GM12878 (cell line): Measurements from ENCODE around the gene PRRT3. TPM values are rescaled to one million over a fixed set of nuclear protein-coding genes. Genes with fewer than 3 reads are reported as not detected.

Source experiments
- ATAC-seq: fragments of 200-7000 bp; cut with Tn5 transposase; 3 replicates; pipeline ENCODE4 v1.9.1; 2020; ENCODE audit warnings: mild to moderate bottlenecking, moderate library complexity
- BruUV-seq: library from RNA; stranded (reverse); fragments of 400-500 nt; replicated peaks from 2 replicates; lab custom pipeline; 2021; lab: Mats Ljungman, UMichigan
- CTCF ChIA-PET: fragments of 300-600 bp; sonication (Branson Sonifier 250); formaldehyde crosslinking; extraction: SDS; loops from one replicate; lab custom pipeline; 2021; ENCODE audit warnings: inconsistent platforms; lab: Yijun Ruan, JAX
- POLR2A ChIA-PET: fragments of 350-600 bp; formaldehyde crosslinking; extraction: SDS; loops from one replicate; lab custom pipeline; 2021; ENCODE audit warnings: inconsistent platforms; lab: Charles Lee
- RAD21 ChIA-PET: fragments of 300-600 bp; sonication (Branson Sonifier 250); formaldehyde crosslinking; loops from one replicate; lab custom pipeline; 2023; ENCODE audit warnings: antibody characterized with exemption; ENCODE audit not compliant: unreplicated experiment; lab: Charles Lee
- SMC1A ChIA-PET: fragments of 300-600 bp; sonication (Branson Sonifier 250); formaldehyde crosslinking; loops from one replicate; lab custom pipeline; 2023; ENCODE audit not compliant: unreplicated experiment, uncharacterized antibody; lab: Charles Lee
- DNase-seq: peaks from one replicate; pipeline ENCODE4 v3.0.0-alpha.2; 2011; ENCODE audit warnings: low read depth, low spot score
- FAIRE-seq: peaks from 3 replicates; lab custom pipeline; 2011; peaks lifted over from hg19 to GRCh38; lab: Jason Lieb, UNC
- H2AFZ ChIP-seq: 2 replicates; pipeline ENCODE4 v1.6.0; 2011; ENCODE audit warnings: low read depth, low read length, control low read depth; ENCODE audit not compliant: control insufficient read depth
- H3K27ac ChIP-seq: 2 replicates; pipeline ENCODE4 v1.5.1; 2011; ENCODE audit warnings: control low read depth; ENCODE audit not compliant: control insufficient read depth, insufficient read depth
- H3K27me3 ChIP-seq, 2 experiments: replicated peaks in 1 of 2; 2 replicates each; pipeline versions ENCODE4 v1.6.0 to v1.6.1; 2011; ENCODE audit warnings: low read length in 1 of 2; ENCODE audit not compliant: control insufficient read depth in 2 of 2, insufficient read depth in 2 of 2
- H3K36me3 ChIP-seq, 2 experiments: 2 replicates each; pipeline ENCODE4 v1.5.1; 2011; ENCODE audit warnings: low read length in 1 of 2; ENCODE audit not compliant: control insufficient read depth in 2 of 2, insufficient read depth in 2 of 2
- H3K4me1 ChIP-seq: 2 replicates; pipeline ENCODE4 v1.6.1; 2011; ENCODE audit warnings: mild to moderate bottlenecking, low read length, moderate library complexity, mixed read lengths; ENCODE audit not compliant: control insufficient read depth, insufficient read depth
- H3K4me2 ChIP-seq: 2 replicates; pipeline ENCODE4 v1.6.0; 2011; ENCODE audit warnings: control low read depth; ENCODE audit not compliant: control insufficient read depth, insufficient read depth
- H3K4me3 ChIP-seq: fragments of 200-600 bp; sonication (generic); 2 replicates; pipeline ENCODE4 v1.5.1; 2016
- H3K79me2 ChIP-seq: 2 replicates; pipeline ENCODE4 v1.6.0; 2011; ENCODE audit warnings: low read length; ENCODE audit not compliant: control insufficient read depth, insufficient read depth
- H3K9ac ChIP-seq: 2 replicates; pipeline ENCODE4 v1.8.0; 2011; ENCODE audit warnings: low read length, control low read depth, mixed read lengths; ENCODE audit not compliant: control insufficient read depth, insufficient read depth
- H3K9me3 ChIP-seq: replicated peaks from 3 replicates; pipeline ENCODE4 v1.5.1; 2011; ENCODE audit warnings: mild to moderate bottlenecking, low read length; ENCODE audit not compliant: control insufficient read depth, insufficient read depth
- H4K20me1 ChIP-seq: 2 replicates; pipeline ENCODE4 v1.6.0; 2011; ENCODE audit not compliant: control insufficient read depth, insufficient read depth
- BCL11A ChIP-seq: IDR thresholded peaks from 2 replicates; pipeline ENCODE4 v1.6.1; 2011; ENCODE audit warnings: low read depth, low read length
- ETV6 ChIP-seq, 2 experiments: fragments of 450-650 bp in 1 of 2; IDR thresholded peaks in 1 of 2; conservative IDR thresholded peaks in 1 of 2; 2 replicates each; pipeline ENCODE4 v1.6.1; 2014; ENCODE audit warnings: antibody characterized with exemption in 1 of 2, borderline replicate concordance in 1 of 2, low read depth in 1 of 2, mild to moderate bottlenecking in 1 of 2, moderate library complexity in 1 of 2
- EZH2 ChIP-seq: IDR thresholded peaks from 2 replicates; pipeline ENCODE4 v1.6.1; 2012; ENCODE audit warnings: low read depth, mild to moderate bottlenecking, control low read depth, inconsistent platforms, low read length, borderline replicate concordance; ENCODE audit not compliant: control insufficient read depth
- IKZF1 ChIP-seq: fragments of 450-650 bp; conservative IDR thresholded peaks from 2 replicates; pipeline ENCODE4 v1.6.1; 2017; ENCODE audit warnings: antibody characterized with exemption, mild to moderate bottlenecking
- IRF4 ChIP-seq: IDR thresholded peaks from 2 replicates; pipeline ENCODE4 v1.6.1; 2011; ENCODE audit warnings: low read depth, low read length
- JUNB ChIP-seq: IDR thresholded peaks from 2 replicates; pipeline ENCODE4 v1.6.1; 2016; ENCODE audit warnings: antibody characterized with exemption, mild to moderate bottlenecking
- JUND ChIP-seq: IDR thresholded peaks from 2 replicates; pipeline ENCODE4 v1.6.1; 2012; ENCODE audit warnings: low read depth, mild to moderate bottlenecking, low read length, improper control_type of control experiment, moderate library complexity
- LARP7 ChIP-seq: fragments of 450-650 bp; IDR thresholded peaks from 2 replicates; pipeline ENCODE4 v1.6.1; 2017; ENCODE audit warnings: mild to moderate bottlenecking
- MYC ChIP-seq: IDR thresholded peaks from 2 replicates; pipeline ENCODE4 v1.6.1; 2011; ENCODE audit warnings: mild to moderate bottlenecking, low read length, moderate library complexity, inconsistent platforms; ENCODE audit not compliant: insufficient read depth, insufficient replicate concordance, insufficient read length, severe bottlenecking
- NFIC ChIP-seq: IDR thresholded peaks from 2 replicates; pipeline ENCODE4 v1.6.1; 2012; ENCODE audit warnings: low read depth, mild to moderate bottlenecking, inconsistent platforms, low read length, moderate library complexity
- NR2C1 ChIP-seq: fragments of 450-650 bp; IDR thresholded peaks from 2 replicates; pipeline ENCODE4 v1.6.1; 2017; ENCODE audit warnings: antibody characterized with exemption, mild to moderate bottlenecking, moderate library complexity
- RBBP5 ChIP-seq: fragments of 200-600 bp; sonication (generic); conservative IDR thresholded peaks from 2 replicates; pipeline ENCODE4 v1.6.1; 2016
- SREBF2 ChIP-seq: IDR thresholded peaks from 2 replicates; pipeline ENCODE4 v1.6.1; 2012; ENCODE audit warnings: mild to moderate bottlenecking, low read length
- WRNIP1 ChIP-seq: IDR thresholded peaks from 2 replicates; pipeline ENCODE4 v1.6.1; 2011; ENCODE audit warnings: low read depth, low read length, improper control_type of control experiment, borderline replicate concordance
- ZBED1 ChIP-seq: IDR thresholded peaks from 2 replicates; pipeline ENCODE4 v1.6.1; 2016; ENCODE audit warnings: borderline replicate concordance
- WGBS: methylation state at CpG from one replicate; pipeline ENCODE4 v1.1.6; 2016; ENCODE audit warnings: low lambda C conversion rate; ENCODE audit not compliant: insufficient replicate concordance, insufficient coverage; ENCODE audit errors: missing lambda C conversion rate; 5-methylcytosine and 5-hydroxymethylcytosine counted together
- in situ Hi-C: fragments of 300-500 bp; cut with MboI; formaldehyde crosslinking; loops from 9 replicates; pipeline ENCODE4 v1.14.3; 2018; ENCODE audit warnings: mixed read lengths
- intact Hi-C: fragments of 100-400 bp; cut with micrococcal nuclease; formaldehyde crosslinking; loops from one replicate; pipeline ENCODE4 v1.14.2; 2022; ENCODE audit not compliant: unreplicated experiment
- polyA plus RNA-seq, 11 experiments: library from polyadenylated mRNA; depleted of rRNA in 4 of 11; unstranded in 6 of 11; stranded (reverse) in 5 of 11; fragments of >200 nt; fragmentation: Nextera tagmentation in 4 of 11; fragmentation: Illumina TruSeq in 1 of 11; extraction: Ambion mirVana in 4 of 11; extraction: Trizol in 1 of 11; gene quantifications; 1 replicate in 1 of 11; 2 replicates in 10 of 11; pipeline versions ENCODE4 v1.2.1 to v1.2.3, GENCODE V29; 2011 to 2016; ENCODE audit warnings: inconsistent platforms in 2 of 11, missing spikeins in 2 of 11, low read depth in 1 of 11
- total RNA-seq, 4 experiments: library from RNA; depleted of rRNA in 3 of 4; stranded (reverse); fragments of >200 nt in 3 of 4; fragmentation: Illumina TruSeq in 1 of 4; extraction: Trizol in 1 of 4; gene quantifications; 2 replicates each; pipeline versions ENCODE4 v1.2.1 to v1.2.3, GENCODE V29; 2013 to 2021
- TF ChIP-seq, protein P1 (sequence below): fragments of 450-650 bp; IDR thresholded peaks from 2 replicates; pipeline ENCODE4 v1.6.1; 2018; ENCODE audit warnings: borderline replicate concordance, mild to moderate bottlenecking; ENCODE audit not compliant: partially characterized antibody
- TF ChIP-seq, protein P2 (sequence below): fragments of 150-350 bp; IDR thresholded peaks from 2 replicates; pipeline ENCODE4 v1.6.1; 2014; ENCODE audit warnings: mild to moderate bottlenecking, low read depth, low read length
- TF ChIP-seq, protein P3 (sequence below): fragments of 450-650 bp; IDR thresholded peaks from 2 replicates; pipeline ENCODE4 v1.6.1; 2017; ENCODE audit warnings: mild to moderate bottlenecking

The PRRT3 gene
- total and polyA plus RNA-seq, 10 of the 15 experiments (the other 5 are each of a cell fraction or from before 2014, with no cell fraction given) = 0.53 to 18.0 (median 7.1) TPM

GRCh38 chr3:9955611-9956352 lies 3.6 kb upstream of the PRRT3 start:
- Histone ChIP-seq H3K9me3 (no peaks in the 10 kb centered on the region), H3K27me3 (no peaks in the 10 kb centered on the region), H3K9ac (no peak overlapping the region), H4K20me1 (no peaks in the 10 kb centered on the region), H3K4me2 (no peak overlapping the region), H3K27ac (no peak overlapping the region), H3K79me2 (no peaks in the 10 kb centered on the region), H3K4me1 (peaks cover 3% of the 10 kb centered on the region; the same call in 1 of the 2 replicates), H3K4me3 (no peak overlapping the region), H3K36me3 (no peaks in the 10 kb centered on the region), H2AFZ (no peak overlapping the region)
- ChIA-PET POLR2A (interaction anchor here (0.6 kb wide), 2 partner anchors 8 to 24 kb away, joined by 3 to 4 read pairs; no protein-coding TSS in a partner anchor), RAD21 (no interaction called here), CTCF (interaction anchor here (1.1 to 5.8 kb wide), 3 partner anchors 17 to 366 kb away, joined by 3 to 29 read pairs (median 3); partner anchors contain the start of gene CRELD1), SMC1A (no interaction called here)
- in situ Hi-C loops (no loop called here), intact Hi-C loops (loop anchor here (10.0 kb wide), 1 partner anchor 269 kb away; no protein-coding TSS in a partner anchor)
- ATAC-seq = no peak
- no peak for TF ChIP-seq EZH2
- no peak for TF ChIP-seq NR2C1
- no peak for TF ChIP-seq LARP7
- TF ChIP-seq, protein P1, sequence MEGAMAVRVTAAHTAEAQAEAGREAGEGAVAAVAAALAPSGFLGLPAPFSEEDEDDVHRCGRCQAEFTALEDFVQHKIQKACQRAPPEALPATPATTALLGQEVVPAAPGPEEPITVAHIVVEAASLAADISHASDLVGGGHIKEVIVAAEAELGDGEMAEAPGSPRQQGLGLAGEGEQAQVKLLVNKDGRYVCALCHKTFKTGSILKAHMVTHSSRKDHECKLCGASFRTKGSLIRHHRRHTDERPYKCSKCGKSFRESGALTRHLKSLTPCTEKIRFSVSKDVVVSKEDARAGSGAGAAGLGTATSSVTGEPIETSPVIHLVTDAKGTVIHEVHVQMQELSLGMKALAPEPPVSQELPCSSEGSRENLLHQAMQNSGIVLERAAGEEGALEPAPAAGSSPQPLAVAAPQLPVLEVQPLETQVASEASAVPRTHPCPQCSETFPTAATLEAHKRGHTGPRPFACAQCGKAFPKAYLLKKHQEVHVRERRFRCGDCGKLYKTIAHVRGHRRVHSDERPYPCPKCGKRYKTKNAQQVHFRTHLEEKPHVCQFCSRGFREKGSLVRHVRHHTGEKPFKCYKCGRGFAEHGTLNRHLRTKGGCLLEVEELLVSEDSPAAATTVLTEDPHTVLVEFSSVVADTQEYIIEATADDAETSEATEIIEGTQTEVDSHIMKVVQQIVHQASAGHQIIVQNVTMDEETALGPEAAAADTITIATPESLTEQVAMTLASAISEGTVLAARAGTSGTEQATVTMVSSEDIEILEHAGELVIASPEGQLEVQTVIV = no peak
- no peak for TF ChIP-seq ZBED1
- no peak for TF ChIP-seq IRF4
- TF ChIP-seq BCL11A = no peak
- no peak for TF ChIP-seq NFIC
- TF ChIP-seq JUNB = no peak
- TF ChIP-seq, protein P2, sequence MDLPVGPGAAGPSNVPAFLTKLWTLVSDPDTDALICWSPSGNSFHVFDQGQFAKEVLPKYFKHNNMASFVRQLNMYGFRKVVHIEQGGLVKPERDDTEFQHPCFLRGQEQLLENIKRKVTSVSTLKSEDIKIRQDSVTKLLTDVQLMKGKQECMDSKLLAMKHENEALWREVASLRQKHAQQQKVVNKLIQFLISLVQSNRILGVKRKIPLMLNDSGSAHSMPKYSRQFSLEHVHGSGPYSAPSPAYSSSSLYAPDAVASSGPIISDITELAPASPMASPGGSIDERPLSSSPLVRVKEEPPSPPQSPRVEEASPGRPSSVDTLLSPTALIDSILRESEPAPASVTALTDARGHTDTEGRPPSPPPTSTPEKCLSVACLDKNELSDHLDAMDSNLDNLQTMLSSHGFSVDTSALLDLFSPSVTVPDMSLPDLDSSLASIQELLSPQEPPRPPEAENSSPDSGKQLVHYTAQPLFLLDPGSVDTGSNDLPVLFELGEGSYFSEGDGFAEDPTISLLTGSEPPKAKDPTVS = no peak
- TF ChIP-seq RBBP5 = no peak
- TF ChIP-seq, protein P3, sequence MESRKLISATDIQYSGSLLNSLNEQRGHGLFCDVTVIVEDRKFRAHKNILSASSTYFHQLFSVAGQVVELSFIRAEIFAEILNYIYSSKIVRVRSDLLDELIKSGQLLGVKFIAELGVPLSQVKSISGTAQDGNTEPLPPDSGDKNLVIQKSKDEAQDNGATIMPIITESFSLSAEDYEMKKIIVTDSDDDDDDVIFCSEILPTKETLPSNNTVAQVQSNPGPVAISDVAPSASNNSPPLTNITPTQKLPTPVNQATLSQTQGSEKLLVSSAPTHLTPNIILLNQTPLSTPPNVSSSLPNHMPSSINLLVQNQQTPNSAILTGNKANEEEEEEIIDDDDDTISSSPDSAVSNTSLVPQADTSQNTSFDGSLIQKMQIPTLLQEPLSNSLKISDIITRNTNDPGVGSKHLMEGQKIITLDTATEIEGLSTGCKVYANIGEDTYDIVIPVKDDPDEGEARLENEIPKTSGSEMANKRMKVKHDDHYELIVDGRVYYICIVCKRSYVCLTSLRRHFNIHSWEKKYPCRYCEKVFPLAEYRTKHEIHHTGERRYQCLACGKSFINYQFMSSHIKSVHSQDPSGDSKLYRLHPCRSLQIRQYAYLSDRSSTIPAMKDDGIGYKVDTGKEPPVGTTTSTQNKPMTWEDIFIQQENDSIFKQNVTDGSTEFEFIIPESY = no peak
- TF ChIP-seq SREBF2 = no peak
- TF ChIP-seq IKZF1 = no peak
- TF ChIP-seq JUND = no peak
- TF ChIP-seq ETV6 (conservative IDR thresholded peaks at IDR 0.05 in 1 of 2, IDR thresholded peaks at IDR 0.05 in 1 of 2; ENCODE audit: borderline replicate concordance in 1 of 2, low read depth in 1 of 2) = no peak
- no peak for TF ChIP-seq WRNIP1
- TF ChIP-seq MYC = no peak
- DNase-seq = no peak
- WGBS = 91% methylated on average over 5 of the region's 5 CpGs
- no peak for FAIRE-seq
- no TSS peak for BruUV-seq
